Cortex of kidney (tissue), 1 donor: ENCODE results near the gene RGMA.
"Not testable (repeated sequence)": the region's sequence is repeated elsewhere in the genome, so short reads cannot be mapped to it uniquely, and the experiment has no call there.

Experiments
- DNase-seq: peaks from one replicate; lab custom pipeline; 2025; lab: John Stamatoyannopoulos, UW

Gene RGMA

GRCh38 chr15:93066834-93067648 is 22.0 kb downstream of the RGMA start:
- no peak for DNase-seq

- DNase-seq = no peak
Measured at GRCh38 chr15:93066224-93066681, 22.8 kb downstream of the RGMA start.

- DNase-seq = no peak
Measured at GRCh38 chr15:93065641-93066045, 23.4 kb downstream of the RGMA start.

- DNase-seq = no peak
Measured at GRCh38 chr15:93063796-93064690, 25.0 kb downstream of the RGMA start.

- DNase-seq = no peak
Measured at GRCh38 chr15:93063262-93063671, 25.7 kb downstream of the RGMA start.

- not testable (repeated sequence) for DNase-seq
Measured at GRCh38 chr15:93062628-93063261, 26.3 kb downstream of the RGMA start.

GRCh38 chr15:93060336-93061248 is 28.4 kb downstream of the RGMA start:
- DNase-seq = no peak

GRCh38 chr15:93059442-93059841 is 29.6 kb downstream of the RGMA start:
- no peak for DNase-seq

GRCh38 chr15:93058904-93059427 is 30.0 kb downstream of the RGMA start:
- no peak for DNase-seq

- no peak for DNase-seq
Measured at GRCh38 chr15:93058128-93058527, 30.9 kb downstream of the RGMA start.

- DNase-seq = no peak
Measured at GRCh38 chr15:93057618-93058017, 31.4 kb downstream of the RGMA start.

- no peak for DNase-seq
Measured at GRCh38 chr15:93056836-93057235, 32.2 kb downstream of the RGMA start.

- no peak for DNase-seq
Measured at GRCh38 chr15:93055211-93055610, 33.8 kb downstream of the RGMA start.

GRCh38 chr15:93052090-93052879 is 36.7 kb downstream of the RGMA start:
- DNase-seq = no peak

GRCh38 chr15:93051236-93052089 is 37.5 kb downstream of the RGMA start:
- DNase-seq = no peak

- no peak for DNase-seq
Measured at GRCh38 chr15:93050648-93051047, 38.4 kb downstream of the RGMA start.

GRCh38 chr15:93049914-93050578 is 39.0 kb downstream of the RGMA start:
- no peak for DNase-seq

GRCh38 chr15:93049233-93049632 is 39.8 kb downstream of the RGMA start:
- no peak for DNase-seq

GRCh38 chr15:93048759-93049161 is 40.3 kb downstream of the RGMA start:
- DNase-seq = no peak
